HG02623 (cell line): ENCODE data around the gene CCAR1.
A peak's percentile ranks its signal among the peaks of the same experiment; 100 is the strongest.
"Not testable (repeated sequence)": the region's sequence is repeated elsewhere in the genome, so short reads cannot be mapped to it uniquely, and the experiment has no call there.

Experiments
- ATAC-seq: cut with Tn5 transposase; IDR thresholded peaks from one replicate; pipeline ENCODE4 v1.9.1; 2021; ENCODE audit warnings: moderate library complexity; ENCODE audit not compliant: unreplicated experiment

The CCAR1 gene

GRCh38 chr10:68759223-68759863, 38.3 kb downstream of the CCAR1 start:
- ATAC-seq = no peak

DNA sequence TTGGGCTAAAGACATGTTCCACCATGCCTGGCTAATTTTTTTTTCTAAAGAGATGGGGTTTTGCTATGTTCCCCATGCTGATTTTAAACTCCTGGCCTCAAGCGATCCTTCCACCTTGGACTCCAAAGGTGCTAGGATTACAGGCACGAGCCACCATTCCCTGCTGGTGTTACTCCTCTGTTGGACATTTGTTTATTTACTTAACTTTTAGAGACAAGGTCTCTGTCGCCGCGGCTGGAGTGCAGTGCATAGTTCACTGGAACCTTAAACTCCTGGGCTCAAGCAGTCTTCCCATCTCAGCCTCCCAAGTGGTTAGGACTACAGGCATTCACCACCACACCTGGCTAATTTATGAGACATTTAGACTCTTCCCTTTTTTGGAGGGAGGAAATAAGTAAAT, 38.9 kb downstream of the CCAR1 start:
- ATAC-seq = no peak

- ATAC-seq = not testable (repeated sequence)
Measured at GRCh38 chr10:68767407-68767806, 46.4 kb downstream of the CCAR1 start.

DNA sequence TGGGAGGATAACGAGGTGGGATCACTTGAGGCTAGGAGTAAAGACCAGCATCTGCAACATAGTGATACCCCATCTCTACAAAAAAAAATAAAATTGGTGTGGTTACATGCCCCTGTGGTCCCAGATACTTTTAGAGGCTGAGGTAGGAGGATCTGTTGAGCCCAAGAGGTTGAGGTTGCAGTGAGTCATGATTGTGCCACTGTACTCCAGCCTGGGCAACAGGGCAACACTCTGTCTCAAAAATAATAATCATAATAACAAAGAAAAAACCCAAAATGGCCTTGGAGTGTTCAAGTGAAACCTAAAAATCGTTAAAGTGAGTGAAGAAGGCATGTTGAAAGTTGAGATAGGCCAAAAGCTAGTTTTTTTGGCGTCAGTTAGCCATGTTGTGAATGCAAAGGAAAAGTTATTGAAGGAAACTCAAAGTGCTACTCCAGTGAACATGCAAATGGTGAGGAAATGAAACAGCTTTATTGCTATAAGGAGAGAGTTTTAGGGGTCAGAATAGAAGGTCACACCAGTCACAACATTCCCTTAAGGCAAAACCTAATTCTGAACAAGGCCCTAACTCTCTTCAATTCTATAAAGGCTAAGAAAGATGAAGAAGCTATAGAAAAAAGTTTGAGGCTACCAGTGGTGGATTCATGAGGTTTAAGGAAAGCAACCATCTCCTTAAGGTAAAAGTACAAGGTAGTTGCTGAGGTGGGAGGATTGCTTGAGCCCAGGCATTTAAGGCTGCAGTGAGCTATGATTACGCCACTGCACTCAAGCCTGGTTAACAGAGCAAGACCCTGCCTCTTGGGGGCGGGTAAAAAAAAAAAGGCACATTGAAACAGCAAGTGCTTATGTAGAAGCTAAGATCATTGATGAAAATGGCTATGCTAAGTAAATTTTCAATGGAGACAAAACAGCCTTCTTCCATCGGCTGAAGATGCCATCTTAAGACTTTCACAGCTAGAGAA, 60.9 kb downstream of the CCAR1 start:
- ATAC-seq = no peak

GRCh38 chr10:68784476-68784875, 63.4 kb downstream of the CCAR1 start:
- no peak for ATAC-seq

DNA sequence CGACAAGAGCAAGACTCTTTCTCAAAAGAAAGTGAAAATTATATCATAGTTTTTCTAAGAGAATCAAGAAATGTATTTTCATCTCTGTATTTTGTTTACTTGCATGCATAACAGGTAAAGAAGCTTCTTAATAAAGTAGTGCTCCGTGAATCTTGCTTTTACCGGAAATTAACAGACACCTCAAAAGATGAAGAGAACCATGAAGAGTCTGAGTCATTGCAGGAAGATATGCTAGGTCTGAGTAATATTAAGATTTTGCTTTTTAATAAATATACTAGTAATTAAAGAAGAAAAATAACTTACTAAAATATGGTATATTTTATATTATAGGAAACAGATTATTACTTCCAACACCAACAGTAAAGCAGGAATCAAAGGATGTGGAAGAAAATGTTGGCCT, 66.8 kb downstream of the CCAR1 start:
- no peak for ATAC-seq

DNA sequence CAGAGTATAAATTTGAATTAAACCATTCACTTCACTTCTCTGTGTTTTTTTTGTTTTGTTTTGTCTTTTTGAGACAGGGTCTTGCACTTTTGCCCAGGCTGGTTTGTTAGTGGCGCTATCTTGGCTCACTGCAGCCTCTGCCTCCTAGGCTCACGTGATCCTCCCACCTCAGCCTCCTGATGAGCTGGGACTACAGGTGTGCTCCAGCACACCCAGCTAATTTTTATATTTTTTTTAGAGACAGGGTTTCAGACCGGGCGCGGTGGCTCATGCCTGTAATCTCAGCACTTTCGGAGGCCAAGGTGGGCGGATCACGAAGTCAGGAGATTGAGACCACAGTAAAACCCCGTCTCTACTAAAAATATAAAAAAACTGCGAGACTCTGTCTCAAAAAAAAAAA, 69.4 kb downstream of the CCAR1 start:
- no peak for ATAC-seq

GRCh38 chr10:68792115-68792514, 71.1 kb downstream of the CCAR1 start:
- ATAC-seq = no peak

DNA sequence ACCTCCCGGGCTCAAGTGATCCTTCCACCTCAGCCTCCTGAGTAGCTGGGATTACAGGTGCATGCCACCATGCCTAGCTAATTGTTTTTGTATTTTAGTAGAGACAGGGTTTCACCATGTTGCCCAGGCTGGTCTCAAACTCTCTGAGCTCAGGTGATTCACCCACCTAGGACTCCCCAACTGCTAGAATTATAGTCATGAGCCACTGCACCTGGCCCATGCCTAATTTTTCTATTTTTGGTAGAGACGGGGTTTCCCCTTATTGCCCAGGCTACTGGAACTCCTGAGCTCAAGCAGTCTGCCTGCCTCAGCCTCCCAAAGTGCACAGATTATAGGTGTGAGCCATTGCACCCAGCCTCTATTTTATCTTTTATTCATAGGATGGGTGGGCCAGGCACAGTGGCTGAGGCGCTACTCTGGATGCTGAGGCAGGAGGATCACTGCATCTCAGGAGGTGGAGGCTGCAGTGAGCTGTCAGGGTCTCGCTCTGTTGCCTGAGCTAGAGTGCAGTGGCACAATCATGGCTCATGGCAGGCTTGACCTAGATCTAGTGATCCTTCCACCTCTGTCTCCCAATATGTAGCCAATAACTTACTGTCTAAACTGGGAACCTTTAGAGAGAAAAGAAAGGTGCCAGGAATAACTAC, 75.0 kb downstream of the CCAR1 start:
- no peak for ATAC-seq

DNA sequence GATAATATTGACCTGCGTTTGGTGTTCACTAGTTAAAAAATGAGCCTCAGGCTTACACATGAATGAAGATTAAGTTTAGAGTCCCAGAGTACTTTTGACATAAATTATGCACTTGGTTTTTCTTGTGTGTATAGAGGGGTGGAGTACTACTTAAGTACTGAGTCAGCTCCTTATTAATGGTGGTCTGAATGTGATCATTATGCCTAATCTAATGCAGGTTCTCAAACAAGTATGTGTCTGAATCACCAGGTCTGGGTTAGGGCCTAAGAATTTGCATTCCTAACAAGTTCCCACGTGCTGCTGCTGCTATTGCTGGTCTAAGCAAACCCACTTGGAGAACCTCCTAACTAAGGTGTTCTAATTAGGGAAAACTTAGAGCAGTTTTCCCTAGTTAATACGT, 75.6 kb downstream of the CCAR1 start:
- ATAC-seq = no peak

GRCh38 chr10:68800211-68800610, 79.2 kb downstream of the CCAR1 start:
- no peak for ATAC-seq

- ATAC-seq = no peak
Measured at GRCh38 chr10:68804692-68805091, 83.7 kb downstream of the CCAR1 start.

DNA sequence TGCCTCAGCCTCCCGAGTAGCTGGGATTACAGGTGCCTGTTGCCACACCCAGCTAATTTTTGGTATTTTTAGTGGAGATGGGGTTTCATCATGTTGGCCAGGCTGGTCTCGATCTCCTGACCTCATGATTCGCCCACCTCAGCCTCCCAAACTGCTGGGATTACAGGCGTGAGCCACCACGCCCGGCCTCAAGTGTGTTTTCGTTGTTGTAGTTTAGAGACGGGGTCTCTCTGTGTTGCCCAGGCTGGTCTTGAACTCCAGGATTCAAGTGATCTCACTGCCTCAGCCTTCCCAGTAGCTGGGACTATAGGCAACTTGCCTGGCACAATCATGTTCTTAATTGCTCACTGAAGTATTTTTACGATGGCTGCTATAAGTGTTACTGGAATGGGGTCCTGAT, 89.8 kb downstream of the CCAR1 start:
- not testable (repeated sequence) for ATAC-seq

DNA sequence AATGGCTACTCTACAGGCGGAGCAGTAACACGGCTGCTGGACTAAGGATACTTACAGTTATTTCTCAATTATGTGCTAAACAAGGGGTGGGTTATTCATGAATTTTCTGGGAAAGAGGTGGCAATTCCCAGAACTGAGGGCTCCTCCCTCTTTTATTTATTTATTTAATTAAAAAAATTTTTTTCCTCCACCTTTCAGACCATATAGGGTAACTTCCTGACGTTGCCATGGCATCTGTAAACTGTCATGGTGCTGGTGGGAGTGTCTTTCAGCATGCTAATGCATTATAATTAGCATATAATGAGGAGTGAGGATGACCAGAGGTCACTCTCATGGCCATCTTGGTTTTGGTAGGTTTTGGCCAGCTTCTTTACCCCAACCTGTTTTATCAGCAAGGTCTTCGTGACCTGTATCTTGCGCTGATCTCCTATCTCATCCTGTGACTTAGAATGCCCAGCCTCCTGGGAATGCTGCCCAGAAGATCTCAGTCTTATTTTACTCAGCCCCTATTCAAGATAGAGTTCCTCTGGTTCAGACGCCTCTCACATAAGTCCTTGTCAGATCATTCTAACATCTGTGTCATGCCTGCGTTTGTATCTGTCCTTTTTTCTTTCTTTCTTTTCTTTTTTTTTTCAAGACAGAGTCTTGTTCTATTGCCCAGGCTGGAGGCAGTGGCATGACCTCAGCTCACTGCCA, 90.4 kb downstream of the CCAR1 start:
- ATAC-seq = no peak

GRCh38 chr10:68812420-68812819, 91.4 kb downstream of the CCAR1 start:
- ATAC-seq = no peak

DNA sequence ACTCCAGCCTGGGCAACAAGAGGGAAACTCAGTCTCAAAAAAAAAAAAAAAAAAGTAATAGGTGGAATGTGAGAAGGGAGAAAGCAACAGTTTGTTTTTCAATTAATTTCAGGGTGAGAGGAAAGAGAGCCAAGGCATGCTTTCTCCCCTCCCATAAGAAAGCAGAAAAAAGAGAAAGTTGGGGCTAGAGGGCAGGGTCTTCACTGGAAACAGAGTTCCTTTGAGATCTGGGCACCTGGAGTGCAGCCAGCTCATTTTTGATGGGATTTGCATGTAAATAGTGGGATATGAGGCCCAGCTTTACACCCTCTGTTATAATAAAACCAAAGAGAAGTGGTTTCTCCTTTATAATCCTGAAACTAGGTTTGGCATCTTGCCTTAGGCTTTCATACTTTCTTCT, 92.5 kb downstream of the CCAR1 start:
- no peak for ATAC-seq

GRCh38 chr10:68816796-68817412, 95.9 kb downstream of the CCAR1 start:
- no peak for ATAC-seq

GRCh38 chr10:68820359-68820758, 99.3 kb downstream of the CCAR1 start:
- ATAC-seq = not testable (repeated sequence)

DNA sequence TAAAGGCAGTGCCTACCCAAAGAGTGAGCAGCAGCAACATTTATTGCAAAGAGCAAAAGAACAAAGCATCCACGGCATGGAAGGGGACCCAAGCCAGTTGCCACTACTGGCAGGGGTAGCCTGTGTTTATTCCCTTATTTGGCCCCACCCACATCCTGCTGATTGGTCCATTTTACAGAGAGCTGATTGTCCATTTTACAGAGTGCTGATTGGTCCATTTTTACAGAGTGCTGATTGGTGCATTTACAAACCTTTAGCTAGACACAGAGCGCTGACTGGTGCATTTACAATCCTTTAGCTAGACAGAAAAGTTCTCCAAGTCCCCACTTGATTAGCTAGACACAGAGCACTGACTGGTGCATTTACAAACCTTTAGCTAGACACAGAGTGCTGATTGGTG, 101.6 kb downstream of the CCAR1 start:
- ATAC-seq = not testable (repeated sequence)

- ATAC-seq = peak; percentile 73
Measured at GRCh38 chr10:68826764-68827591, 105.9 kb downstream of the CCAR1 start, which contains the start of gene STOX1. STOX1 (plus strand) TSS chr10:68827531; CDS start chr10:68827624, 93 bp downstream.
